WERI-Rb-1 (cell line): ENCODE measurements around the gene HIVEP3.

Experiments
- DNase-seq: peaks from one replicate; pipeline ENCODE4 v3.0.0-alpha.2; 2020
- H3K27ac ChIP-seq: fragments of 250-450 bp; sonication (Bioruptor Pico); 2 replicates; pipeline ENCODE4 v1.5.1; 2020; ENCODE audit warnings: mild to moderate bottlenecking, moderate library complexity
- H3K27me3 ChIP-seq: fragments of 250-450 bp; sonication (Bioruptor Pico); 2 replicates; pipeline ENCODE4 v1.5.1; 2021; ENCODE audit warnings: mild to moderate bottlenecking, low read depth, moderate library complexity; ENCODE audit not compliant: insufficient read depth, severe bottlenecking
- H3K36me3 ChIP-seq: fragments of 250-450 bp; sonication (Bioruptor Pico); 2 replicates; pipeline ENCODE4 v1.5.1; 2020; ENCODE audit warnings: mild to moderate bottlenecking, moderate library complexity
- H3K4me3 ChIP-seq: 2 replicates; pipeline ENCODE4 v1.5.1; 2011; ENCODE audit warnings: low read depth, mild to moderate bottlenecking, control low read depth, low read length
- H3K9me3 ChIP-seq: fragments of 250-450 bp; sonication (Bioruptor Pico); 2 replicates; pipeline ENCODE4 v1.5.1; 2021; ENCODE audit warnings: mild to moderate bottlenecking, moderate library complexity; ENCODE audit not compliant: severe bottlenecking
- TF ChIP-seq, protein P1 (sequence below): IDR thresholded peaks from 2 replicates; pipeline ENCODE4 v1.5.1; 2011; ENCODE audit warnings: low read depth, mild to moderate bottlenecking, control low read depth, inconsistent platforms, low read length

Gene HIVEP3

DNA sequence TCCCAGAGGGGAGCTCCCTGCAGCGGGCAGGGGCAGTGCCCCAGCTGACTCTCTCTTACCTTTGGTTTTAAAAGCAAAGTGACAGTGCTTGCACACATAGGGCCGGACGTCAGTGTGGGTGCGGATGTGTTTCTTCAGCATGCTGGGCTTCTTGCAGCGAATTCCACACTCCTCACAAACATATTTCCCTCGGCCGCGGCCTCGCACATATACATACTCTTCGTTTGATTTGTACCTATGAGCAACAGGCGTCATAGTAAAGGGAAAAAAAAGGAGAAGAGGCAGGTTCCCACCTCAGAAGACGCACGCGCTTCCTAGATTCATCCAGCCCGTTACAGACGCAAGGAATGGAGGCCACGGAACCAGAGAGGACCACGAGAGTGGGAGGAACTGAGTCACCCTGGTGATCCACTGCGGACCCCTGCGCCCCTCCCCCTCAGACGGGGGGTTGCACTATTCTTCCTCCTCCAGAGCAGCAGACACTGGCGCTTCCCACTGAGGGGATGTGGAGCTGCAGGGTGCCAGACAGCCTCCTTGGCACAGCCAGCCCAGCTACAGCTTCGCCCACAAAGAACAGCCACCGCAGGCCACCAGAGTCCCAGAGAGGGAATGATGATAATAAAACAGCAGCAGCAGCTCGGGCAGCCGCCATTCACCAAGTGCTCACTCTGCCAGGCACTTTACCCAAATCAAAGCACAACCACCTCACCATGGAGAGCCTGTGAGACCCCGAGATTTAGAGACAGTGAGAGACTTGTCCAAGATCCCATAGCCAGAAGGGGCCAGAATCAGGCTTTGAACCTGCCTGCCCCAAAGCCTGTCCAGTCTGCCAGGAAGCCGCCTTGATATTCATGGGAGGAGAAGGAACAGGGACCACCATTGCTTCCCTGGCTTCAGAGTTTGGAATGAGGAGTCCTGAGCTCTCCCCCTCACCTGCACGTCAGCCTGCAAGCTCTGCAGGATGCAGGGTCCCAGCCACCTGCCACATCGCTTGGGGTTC, 393.7 kb downstream of the HIVEP3 start:
- TF ChIP-seq, protein P1, sequence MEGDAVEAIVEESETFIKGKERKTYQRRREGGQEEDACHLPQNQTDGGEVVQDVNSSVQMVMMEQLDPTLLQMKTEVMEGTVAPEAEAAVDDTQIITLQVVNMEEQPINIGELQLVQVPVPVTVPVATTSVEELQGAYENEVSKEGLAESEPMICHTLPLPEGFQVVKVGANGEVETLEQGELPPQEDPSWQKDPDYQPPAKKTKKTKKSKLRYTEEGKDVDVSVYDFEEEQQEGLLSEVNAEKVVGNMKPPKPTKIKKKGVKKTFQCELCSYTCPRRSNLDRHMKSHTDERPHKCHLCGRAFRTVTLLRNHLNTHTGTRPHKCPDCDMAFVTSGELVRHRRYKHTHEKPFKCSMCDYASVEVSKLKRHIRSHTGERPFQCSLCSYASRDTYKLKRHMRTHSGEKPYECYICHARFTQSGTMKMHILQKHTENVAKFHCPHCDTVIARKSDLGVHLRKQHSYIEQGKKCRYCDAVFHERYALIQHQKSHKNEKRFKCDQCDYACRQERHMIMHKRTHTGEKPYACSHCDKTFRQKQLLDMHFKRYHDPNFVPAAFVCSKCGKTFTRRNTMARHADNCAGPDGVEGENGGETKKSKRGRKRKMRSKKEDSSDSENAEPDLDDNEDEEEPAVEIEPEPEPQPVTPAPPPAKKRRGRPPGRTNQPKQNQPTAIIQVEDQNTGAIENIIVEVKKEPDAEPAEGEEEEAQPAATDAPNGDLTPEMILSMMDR, result no peak
- DNase-seq, result no peak
- no peak overlapping the region for H3K4me3 ChIP-seq
- no peaks in the 10 kb centered on the region for H3K9me3 ChIP-seq
- H3K36me3 ChIP-seq, result no peaks in the 10 kb centered on the region
- H3K27me3 ChIP-seq, result no peaks in the 10 kb centered on the region
- no peak overlapping the region for H3K27ac ChIP-seq

DNA sequence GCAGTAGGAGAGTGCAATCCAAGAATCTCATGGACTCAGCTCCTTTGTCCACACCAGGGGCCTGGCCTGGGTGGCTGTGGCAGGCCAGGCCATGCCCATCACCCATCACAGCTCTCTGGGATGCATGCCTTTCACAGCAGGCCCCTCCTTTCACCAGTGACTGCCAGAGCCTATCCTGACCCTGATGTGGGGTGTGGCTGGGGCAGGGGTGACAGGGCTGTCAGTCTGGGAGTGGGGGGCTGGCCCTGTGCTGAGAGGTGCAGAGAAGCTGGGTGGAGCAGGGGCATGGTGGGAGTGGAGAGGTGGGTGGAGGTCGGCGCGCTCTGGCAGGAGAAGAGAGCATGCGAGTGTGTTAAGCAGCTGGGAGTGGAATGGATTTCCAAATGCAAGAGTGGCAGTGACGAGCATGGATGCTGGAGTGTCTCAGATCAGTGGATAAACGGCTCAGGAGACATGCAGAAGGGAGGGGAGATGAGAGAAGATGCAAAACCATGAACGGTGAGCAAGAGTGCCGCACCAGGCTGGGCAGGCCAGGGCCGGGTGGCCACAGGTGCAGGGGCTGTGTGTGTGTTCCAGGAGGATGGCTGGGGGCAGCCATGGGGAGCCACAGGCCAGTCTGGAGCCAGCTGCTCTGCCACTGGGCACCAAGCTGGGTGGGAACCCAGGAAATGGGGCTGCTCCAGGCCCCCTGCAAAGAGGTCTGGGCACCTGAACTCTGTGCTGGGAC, 394.6 kb downstream of the HIVEP3 start:
- DNase-seq, result no peak

DNA sequence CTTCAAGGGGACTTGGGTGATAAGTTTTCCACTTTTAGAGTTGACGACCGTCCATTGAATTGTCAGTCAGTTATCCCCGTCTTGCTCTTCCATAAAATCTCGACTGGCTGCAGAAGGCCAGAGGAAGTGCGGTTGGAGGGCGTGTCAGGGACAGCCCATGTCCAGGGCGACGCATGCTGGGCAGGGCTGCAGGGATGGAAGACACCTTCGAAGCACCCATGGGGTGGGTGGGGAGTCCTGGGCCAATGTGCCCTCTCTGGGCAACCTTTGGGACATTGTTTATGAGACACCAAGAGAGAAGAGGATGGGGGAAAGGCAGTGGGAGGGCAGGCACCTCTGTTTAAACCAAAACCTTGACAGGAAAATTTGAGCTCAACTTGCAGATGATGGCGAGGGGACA, 395.7 kb downstream of the HIVEP3 start:
- no peaks in the 10 kb centered on the region for H3K36me3 ChIP-seq
- no peaks in the 10 kb centered on the region for H3K9me3 ChIP-seq
- H3K27me3 ChIP-seq, result no peaks in the 10 kb centered on the region
- DNase-seq, result no peak
- no peak overlapping the region for H3K27ac ChIP-seq
- no peak overlapping the region for H3K4me3 ChIP-seq
- TF ChIP-seq, protein P1, result no peak

More for the DNA sequence above, 394.6 kb downstream of the HIVEP3 start:
- TF ChIP-seq, protein P1, result no peak
- Histone ChIP-seq H3K9me3 (no peaks in the 10 kb centered on the region), H3K27ac (no peak overlapping the region), H3K27me3 (no peaks in the 10 kb centered on the region), H3K36me3 (no peaks in the 10 kb centered on the region), H3K4me3 (no peak overlapping the region)

DNA sequence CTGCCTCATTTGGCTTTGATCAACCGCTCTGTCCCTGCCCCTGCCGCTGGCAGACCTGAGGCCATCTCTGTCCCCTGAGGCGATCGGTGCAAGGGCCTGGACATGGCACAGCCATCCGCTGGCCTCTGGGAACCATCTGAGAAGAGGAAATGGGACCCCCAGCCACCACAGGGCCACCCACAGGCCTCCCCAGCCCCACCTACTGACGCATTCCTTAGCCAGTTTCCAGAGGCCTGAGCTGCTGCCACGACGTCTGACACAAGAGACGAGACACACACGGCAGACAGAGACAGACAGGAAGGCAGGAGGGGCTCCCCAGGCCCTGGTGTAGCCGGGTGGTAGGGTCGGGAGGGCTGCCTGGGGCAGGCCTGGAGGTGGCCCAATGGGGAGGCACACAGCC, 397.0 kb downstream of the HIVEP3 start:
- TF ChIP-seq, protein P1, result no peak
- no peaks in the 10 kb centered on the region for H3K9me3 ChIP-seq
- H3K27me3 ChIP-seq, result no peaks in the 10 kb centered on the region
- H3K4me3 ChIP-seq, result no peak overlapping the region
- no peak overlapping the region for H3K27ac ChIP-seq
- H3K36me3 ChIP-seq, result no peaks in the 10 kb centered on the region
- no peak for DNase-seq

GRCh38 chr1:41520951-41521752, 397.6 kb downstream of the HIVEP3 start:
- no peaks in the 10 kb centered on the region for H3K27me3 ChIP-seq
- TF ChIP-seq, protein P1, result no peak
- H3K27ac ChIP-seq, result no peak overlapping the region
- H3K4me3 ChIP-seq, result no peak overlapping the region
- no peaks in the 10 kb centered on the region for H3K9me3 ChIP-seq
- no peaks in the 10 kb centered on the region for H3K36me3 ChIP-seq
- no peak for DNase-seq
